ENCODE results near the gene ZNF169. TPM values are rescaled to one million over a fixed set of nuclear protein-coding genes. Genes with fewer than 3 reads are reported as not detected.
"Not testable (repeated sequence)": the region's sequence is repeated elsewhere in the genome, so short reads cannot be mapped to it uniquely, and the experiment has no call there.

Gene ZNF169
- total RNA-seq, 1 experiment from 2014 or later, result 5.0 TPM

DNA sequence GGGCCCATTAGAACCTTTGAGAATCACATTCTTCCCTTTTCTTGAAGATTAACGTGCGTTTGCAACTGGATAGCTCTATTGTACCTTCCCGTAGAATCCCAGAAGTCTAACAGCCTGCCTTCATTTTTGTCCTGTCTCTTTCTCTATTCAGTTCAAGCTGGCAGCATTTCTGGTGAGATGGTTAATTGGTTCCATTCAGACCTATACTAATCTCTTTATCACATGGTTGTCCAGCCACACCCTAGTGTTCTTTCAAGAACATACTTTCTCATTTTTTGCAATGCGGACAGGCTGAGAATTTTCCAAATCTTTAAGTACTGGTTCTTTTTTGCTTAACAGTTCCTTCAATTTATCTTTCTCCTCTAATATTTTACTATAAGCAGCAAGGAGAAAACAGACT is 43.3 kb downstream of the ZNF169 start:
- no peak overlapping the region for H3K4me3 Mint-ChIP-seq
- DNase-seq (ENCODE audit: low spot score) (no peak), ATAC-seq (no peak)
- H3K9me3 Mint-ChIP-seq, result no peaks in the 10 kb centered on the region
- no peak overlapping the region for H3K27ac Mint-ChIP-seq
- 0 out of 2 replicates have a peak, but pooled peaks cover 3% of the 10 kb centered on the region for H3K4me1 Mint-ChIP-seq
- TF ChIP-seq, protein P1, sequence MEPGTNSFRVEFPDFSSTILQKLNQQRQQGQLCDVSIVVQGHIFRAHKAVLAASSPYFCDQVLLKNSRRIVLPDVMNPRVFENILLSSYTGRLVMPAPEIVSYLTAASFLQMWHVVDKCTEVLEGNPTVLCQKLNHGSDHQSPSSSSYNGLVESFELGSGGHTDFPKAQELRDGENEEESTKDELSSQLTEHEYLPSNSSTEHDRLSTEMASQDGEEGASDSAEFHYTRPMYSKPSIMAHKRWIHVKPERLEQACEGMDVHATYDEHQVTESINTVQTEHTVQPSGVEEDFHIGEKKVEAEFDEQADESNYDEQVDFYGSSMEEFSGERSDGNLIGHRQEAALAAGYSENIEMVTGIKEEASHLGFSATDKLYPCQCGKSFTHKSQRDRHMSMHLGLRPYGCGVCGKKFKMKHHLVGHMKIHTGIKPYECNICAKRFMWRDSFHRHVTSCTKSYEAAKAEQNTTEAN (CRISPR knock-in tag; IDR thresholded peaks at IDR 0.05), result no peak
- TF ChIP-seq FOXP1 (CRISPR knock-in tag; IDR thresholded peaks at IDR 0.05; ENCODE audit: borderline replicate concordance) (no peak), GABPB1 (CRISPR knock-in tag; IDR thresholded peaks at IDR 0.05) (no peak)
- TF ChIP-seq, protein P2, sequence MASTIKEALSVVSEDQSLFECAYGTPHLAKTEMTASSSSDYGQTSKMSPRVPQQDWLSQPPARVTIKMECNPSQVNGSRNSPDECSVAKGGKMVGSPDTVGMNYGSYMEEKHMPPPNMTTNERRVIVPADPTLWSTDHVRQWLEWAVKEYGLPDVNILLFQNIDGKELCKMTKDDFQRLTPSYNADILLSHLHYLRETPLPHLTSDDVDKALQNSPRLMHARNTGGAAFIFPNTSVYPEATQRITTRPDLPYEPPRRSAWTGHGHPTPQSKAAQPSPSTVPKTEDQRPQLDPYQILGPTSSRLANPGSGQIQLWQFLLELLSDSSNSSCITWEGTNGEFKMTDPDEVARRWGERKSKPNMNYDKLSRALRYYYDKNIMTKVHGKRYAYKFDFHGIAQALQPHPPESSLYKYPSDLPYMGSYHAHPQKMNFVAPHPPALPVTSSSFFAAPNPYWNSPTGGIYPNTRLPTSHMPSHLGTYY (CRISPR knock-in tag; IDR thresholded peaks at IDR 0.05), result no peak
- TF ChIP-seq, protein P3, sequence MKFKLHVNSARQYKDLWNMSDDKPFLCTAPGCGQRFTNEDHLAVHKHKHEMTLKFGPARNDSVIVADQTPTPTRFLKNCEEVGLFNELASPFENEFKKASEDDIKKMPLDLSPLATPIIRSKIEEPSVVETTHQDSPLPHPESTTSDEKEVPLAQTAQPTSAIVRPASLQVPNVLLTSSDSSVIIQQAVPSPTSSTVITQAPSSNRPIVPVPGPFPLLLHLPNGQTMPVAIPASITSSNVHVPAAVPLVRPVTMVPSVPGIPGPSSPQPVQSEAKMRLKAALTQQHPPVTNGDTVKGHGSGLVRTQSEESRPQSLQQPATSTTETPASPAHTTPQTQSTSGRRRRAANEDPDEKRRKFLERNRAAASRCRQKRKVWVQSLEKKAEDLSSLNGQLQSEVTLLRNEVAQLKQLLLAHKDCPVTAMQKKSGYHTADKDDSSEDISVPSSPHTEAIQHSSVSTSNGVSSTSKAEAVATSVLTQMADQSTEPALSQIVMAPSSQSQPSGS (CRISPR knock-in tag; IDR thresholded peaks at IDR 0.05; ENCODE audit: borderline replicate concordance, low read depth), result no peak
- TF ChIP-seq, protein P4, sequence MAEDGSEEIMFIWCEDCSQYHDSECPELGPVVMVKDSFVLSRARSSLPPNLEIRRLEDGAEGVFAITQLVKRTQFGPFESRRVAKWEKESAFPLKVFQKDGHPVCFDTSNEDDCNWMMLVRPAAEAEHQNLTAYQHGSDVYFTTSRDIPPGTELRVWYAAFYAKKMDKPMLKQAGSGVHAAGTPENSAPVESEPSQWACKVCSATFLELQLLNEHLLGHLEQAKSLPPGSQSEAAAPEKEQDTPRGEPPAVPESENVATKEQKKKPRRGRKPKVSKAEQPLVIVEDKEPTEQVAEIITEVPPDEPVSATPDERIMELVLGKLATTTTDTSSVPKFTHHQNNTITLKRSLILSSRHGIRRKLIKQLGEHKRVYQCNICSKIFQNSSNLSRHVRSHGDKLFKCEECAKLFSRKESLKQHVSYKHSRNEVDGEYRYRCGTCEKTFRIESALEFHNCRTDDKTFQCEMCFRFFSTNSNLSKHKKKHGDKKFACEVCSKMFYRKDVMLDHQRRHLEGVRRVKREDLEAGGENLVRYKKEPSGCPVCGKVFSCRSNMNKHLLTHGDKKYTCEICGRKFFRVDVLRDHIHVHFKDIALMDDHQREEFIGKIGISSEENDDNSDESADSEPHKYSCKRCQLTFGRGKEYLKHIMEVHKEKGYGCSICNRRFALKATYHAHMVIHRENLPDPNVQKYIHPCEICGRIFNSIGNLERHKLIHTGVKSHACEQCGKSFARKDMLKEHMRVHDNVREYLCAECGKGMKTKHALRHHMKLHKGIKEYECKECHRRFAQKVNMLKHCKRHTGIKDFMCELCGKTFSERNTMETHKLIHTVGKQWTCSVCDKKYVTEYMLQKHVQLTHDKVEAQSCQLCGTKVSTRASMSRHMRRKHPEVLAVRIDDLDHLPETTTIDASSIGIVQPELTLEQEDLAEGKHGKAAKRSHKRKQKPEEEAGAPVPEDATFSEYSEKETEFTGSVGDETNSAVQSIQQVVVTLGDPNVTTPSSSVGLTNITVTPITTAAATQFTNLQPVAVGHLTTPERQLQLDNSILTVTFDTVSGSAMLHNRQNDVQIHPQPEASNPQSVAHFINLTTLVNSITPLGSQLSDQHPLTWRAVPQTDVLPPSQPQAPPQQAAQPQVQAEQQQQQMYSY (CRISPR knock-in tag; IDR thresholded peaks at IDR 0.05), result no peak
- H3K36me3 Mint-ChIP-seq, result peaks cover 10% of the 10 kb centered on the region
- CTCF ChIA-PET, result no interaction called here
- POLR2A ChIA-PET, result no interaction called here
- no peaks in the 10 kb centered on the region for H3K27me3 Mint-ChIP-seq (ENCODE audit: low read depth)

DNA sequence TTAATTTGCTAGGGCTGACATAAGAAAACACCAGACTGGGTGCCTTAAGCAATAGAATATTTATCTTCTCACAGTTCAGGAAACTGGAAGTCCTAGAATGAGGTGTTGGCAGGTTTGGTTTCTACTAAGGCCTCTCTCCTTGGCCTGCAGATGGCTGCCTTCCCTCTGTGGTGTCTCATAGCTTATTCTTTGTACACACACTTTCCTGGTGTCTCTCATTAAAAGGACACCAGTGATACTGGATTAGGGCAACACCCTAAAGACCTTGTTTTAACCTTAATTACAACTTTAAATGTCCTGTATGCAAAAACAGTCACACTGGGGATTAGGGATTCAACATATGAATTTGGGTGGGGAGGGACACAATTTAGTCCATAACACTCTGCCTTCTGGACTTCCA is 44.2 kb downstream of the ZNF169 start:
- DNase-seq (ENCODE audit: low spot score) (no peak), ATAC-seq (no peak)
- H3K36me3 Mint-ChIP-seq, result peaks cover 10% of the 10 kb centered on the region
- POLR2A ChIA-PET, result no interaction called here
- TF ChIP-seq ZNF396 (CRISPR knock-in tag; IDR thresholded peaks at IDR 0.05; ENCODE audit: borderline replicate concordance) (no peak), TCF7 (CRISPR knock-in tag; IDR thresholded peaks at IDR 0.05; ENCODE audit: low read depth) (no peak), SP1 (CRISPR knock-in tag; conservative IDR thresholded peaks at IDR 0.05) (no peak), GRHL2 (CRISPR knock-in tag; IDR thresholded peaks at IDR 0.05; ENCODE audit: insufficient replicate concordance, severe bottlenecking) (no peak), FOXJ3 (CRISPR knock-in tag; IDR thresholded peaks at IDR 0.05; ENCODE audit: borderline replicate concordance) (no peak)
- TF ChIP-seq, protein P5, sequence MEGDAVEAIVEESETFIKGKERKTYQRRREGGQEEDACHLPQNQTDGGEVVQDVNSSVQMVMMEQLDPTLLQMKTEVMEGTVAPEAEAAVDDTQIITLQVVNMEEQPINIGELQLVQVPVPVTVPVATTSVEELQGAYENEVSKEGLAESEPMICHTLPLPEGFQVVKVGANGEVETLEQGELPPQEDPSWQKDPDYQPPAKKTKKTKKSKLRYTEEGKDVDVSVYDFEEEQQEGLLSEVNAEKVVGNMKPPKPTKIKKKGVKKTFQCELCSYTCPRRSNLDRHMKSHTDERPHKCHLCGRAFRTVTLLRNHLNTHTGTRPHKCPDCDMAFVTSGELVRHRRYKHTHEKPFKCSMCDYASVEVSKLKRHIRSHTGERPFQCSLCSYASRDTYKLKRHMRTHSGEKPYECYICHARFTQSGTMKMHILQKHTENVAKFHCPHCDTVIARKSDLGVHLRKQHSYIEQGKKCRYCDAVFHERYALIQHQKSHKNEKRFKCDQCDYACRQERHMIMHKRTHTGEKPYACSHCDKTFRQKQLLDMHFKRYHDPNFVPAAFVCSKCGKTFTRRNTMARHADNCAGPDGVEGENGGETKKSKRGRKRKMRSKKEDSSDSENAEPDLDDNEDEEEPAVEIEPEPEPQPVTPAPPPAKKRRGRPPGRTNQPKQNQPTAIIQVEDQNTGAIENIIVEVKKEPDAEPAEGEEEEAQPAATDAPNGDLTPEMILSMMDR (IDR thresholded peaks at IDR 0.05), result no peak
- TF ChIP-seq, protein P6, sequence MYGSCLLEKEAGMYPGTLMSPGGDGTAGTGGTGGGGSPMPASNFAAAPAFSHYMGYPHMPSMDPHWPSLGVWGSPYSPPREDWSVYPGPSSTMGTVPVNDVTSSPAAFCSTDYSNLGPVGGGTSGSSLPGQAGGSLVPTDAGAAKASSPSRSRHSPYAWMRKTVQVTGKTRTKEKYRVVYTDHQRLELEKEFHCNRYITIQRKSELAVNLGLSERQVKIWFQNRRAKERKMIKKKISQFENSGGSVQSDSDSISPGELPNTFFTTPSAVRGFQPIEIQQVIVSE (CRISPR knock-in tag; IDR thresholded peaks at IDR 0.05; ENCODE audit: borderline replicate concordance), result no peak
- TF ChIP-seq, protein P7, sequence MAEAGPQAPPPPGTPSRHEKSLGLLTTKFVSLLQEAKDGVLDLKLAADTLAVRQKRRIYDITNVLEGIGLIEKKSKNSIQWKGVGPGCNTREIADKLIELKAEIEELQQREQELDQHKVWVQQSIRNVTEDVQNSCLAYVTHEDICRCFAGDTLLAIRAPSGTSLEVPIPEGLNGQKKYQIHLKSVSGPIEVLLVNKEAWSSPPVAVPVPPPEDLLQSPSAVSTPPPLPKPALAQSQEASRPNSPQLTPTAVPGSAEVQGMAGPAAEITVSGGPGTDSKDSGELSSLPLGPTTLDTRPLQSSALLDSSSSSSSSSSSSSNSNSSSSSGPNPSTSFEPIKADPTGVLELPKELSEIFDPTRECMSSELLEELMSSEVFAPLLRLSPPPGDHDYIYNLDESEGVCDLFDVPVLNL (CRISPR knock-in tag; IDR thresholded peaks at IDR 0.05; ENCODE audit: borderline replicate concordance, low read depth), result no peak
- TF ChIP-seq, protein P8, sequence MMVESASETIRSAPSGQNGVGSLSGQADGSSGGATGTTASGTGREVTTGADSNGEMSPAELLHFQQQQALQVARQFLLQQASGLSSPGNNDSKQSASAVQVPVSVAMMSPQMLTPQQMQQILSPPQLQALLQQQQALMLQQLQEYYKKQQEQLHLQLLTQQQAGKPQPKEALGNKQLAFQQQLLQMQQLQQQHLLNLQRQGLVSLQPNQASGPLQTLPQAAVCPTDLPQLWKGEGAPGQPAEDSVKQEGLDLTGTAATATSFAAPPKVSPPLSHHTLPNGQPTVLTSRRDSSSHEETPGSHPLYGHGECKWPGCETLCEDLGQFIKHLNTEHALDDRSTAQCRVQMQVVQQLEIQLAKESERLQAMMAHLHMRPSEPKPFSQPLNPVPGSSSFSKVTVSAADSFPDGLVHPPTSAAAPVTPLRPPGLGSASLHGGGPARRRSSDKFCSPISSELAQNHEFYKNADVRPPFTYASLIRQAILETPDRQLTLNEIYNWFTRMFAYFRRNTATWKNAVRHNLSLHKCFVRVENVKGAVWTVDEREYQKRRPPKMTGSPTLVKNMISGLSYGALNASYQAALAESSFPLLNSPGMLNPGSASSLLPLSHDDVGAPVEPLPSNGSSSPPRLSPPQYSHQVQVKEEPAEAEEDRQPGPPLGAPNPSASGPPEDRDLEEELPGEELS (CRISPR knock-in tag; IDR thresholded peaks at IDR 0.05), result no peak
- CTCF ChIA-PET, result no interaction called here
- no peaks in the 10 kb centered on the region for H3K9me3 Mint-ChIP-seq
- no peak overlapping the region for H3K27ac Mint-ChIP-seq
- 0 out of 2 replicates have a peak, but pooled peaks cover 3% of the 10 kb centered on the region for H3K4me1 Mint-ChIP-seq
- no peak overlapping the region for H3K4me3 Mint-ChIP-seq
- no peaks in the 10 kb centered on the region for H3K27me3 Mint-ChIP-seq (ENCODE audit: low read depth)

DNA sequence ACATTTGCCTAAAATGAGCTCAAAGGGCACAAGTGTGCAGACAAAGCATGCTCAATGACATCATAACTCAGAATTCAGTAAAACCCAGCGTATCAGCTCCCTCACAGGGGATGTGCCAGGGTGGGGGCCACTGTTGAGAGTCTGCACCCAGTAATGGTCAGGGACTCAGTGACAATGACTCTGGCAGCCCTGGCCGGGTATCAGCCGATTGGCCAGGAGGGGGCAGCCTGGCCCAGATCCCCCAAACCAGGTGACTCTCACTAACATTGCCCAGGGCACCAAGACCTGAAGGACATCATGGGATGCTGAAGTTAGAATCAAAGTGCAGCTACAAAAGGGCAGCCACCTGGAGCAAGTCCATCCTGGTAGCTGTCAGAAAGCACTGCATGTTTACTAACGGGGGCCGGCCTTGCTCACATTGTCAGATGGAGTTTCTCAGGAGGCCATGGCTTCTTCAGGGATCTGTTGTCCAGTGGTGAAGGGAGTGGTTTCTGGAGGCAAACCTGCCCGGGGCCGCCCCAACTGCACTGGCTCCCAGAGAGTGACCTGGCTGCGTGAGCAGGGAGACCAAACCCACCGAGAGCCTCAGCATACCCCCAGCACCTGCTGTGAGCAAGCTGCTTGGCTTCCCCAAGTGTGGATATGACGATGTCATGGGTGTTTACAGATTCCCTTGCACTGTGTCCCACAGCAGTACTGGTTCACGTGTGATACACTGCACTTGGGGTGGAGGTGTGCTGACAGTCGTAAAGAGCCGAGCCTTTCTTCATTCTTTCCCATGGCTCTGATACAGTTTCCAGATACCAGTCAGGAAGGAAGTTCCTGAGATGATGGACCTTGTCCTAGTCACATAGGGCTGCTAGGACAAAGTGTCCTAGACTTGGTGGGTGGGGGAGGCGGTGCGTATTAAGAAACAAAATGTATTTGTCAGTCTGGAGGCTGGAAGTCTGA is 56.2 kb downstream of the ZNF169 start:
- ATAC-seq, result peak; percentile 88
- CTCF ChIA-PET, H3K36me3 Mint-ChIP-seq: not testable (repeated sequence)

More for the DNA sequence above, 56.2 kb downstream of the ZNF169 start:
- POLR2A ChIA-PET; H3K27me3 Mint-ChIP-seq (ENCODE audit: low read depth); H3K27ac Mint-ChIP-seq; H3K9me3 Mint-ChIP-seq; H3K4me1 Mint-ChIP-seq; DNase-seq (ENCODE audit: low spot score); H3K4me3 Mint-ChIP-seq: not testable (repeated sequence)

All from WTC11 (cell line).